DOHH2 (cell line): Measurements from ENCODE around the gene ALK.

ENCODE experiments used
- H3F3A ChIP-seq: fragments of 200-600 bp; sonication (generic), shearing (Covaris generic); 2 replicates; pipeline ENCODE4 v1.6.0; 2016; ENCODE audit warnings: antibody characterized with exemption, mild to moderate bottlenecking; ENCODE audit not compliant: control insufficient read depth, insufficient read depth
- H3K27ac ChIP-seq: fragments of 200-600 bp; sonication (generic); 2 replicates; pipeline ENCODE4 v1.5.1; 2014; ENCODE audit warnings: low read depth, mild to moderate bottlenecking, low read length, moderate library complexity
- H3K27me3 ChIP-seq: fragments of 200-600 bp; sonication (generic); 2 replicates; pipeline ENCODE4 v1.6.1; 2014; ENCODE audit warnings: mild to moderate bottlenecking, low read length, mixed read lengths; ENCODE audit not compliant: control insufficient read depth
- H3K36me3 ChIP-seq: fragments of 200-600 bp; sonication (generic); 2 replicates; pipeline ENCODE4 v1.6.1; 2014; ENCODE audit warnings: mild to moderate bottlenecking, low read length, moderate library complexity, mixed read lengths; ENCODE audit not compliant: control insufficient read depth
- H3K4me1 ChIP-seq: fragments of 200-600 bp; sonication (generic); 2 replicates; pipeline ENCODE4 v1.6.1; 2014; ENCODE audit warnings: mild to moderate bottlenecking, low read length, mixed read lengths; ENCODE audit not compliant: control insufficient read depth
- H3K4me2 ChIP-seq: fragments of 200-600 bp; sonication (generic); 2 replicates; pipeline ENCODE4 v1.6.0; 2014; ENCODE audit warnings: mild to moderate bottlenecking, low read length, moderate library complexity
- H3K4me3 ChIP-seq: fragments of 200-600 bp; sonication (generic); 2 replicates; pipeline ENCODE4 v1.5.1; 2014; ENCODE audit warnings: mild to moderate bottlenecking, low read length, mixed read lengths
- H3K79me2 ChIP-seq: fragments of 200-600 bp; sonication (generic); 2 replicates; pipeline ENCODE4 v1.6.1; 2014; ENCODE audit warnings: mild to moderate bottlenecking, low read length, mixed read lengths; ENCODE audit not compliant: control insufficient read depth
- H3K9me2 ChIP-seq: fragments of 200-600 bp; sonication (generic); replicated peaks from 2 replicates; pipeline ENCODE4 v1.6.1; 2014; ENCODE audit warnings: mild to moderate bottlenecking, low read length, mixed read lengths; ENCODE audit not compliant: control insufficient read depth
- H3K9me3 ChIP-seq: fragments of 200-600 bp; sonication (generic); 2 replicates; pipeline ENCODE4 v1.6.1; 2014; ENCODE audit warnings: antibody characterized with exemption, low read length, mixed read lengths; ENCODE audit not compliant: control insufficient read depth, insufficient read depth
- H4K20me1 ChIP-seq: fragments of 200-600 bp; sonication (generic); 2 replicates; pipeline ENCODE4 v1.6.0; 2014; ENCODE audit warnings: low read depth, mild to moderate bottlenecking, antibody characterized with exemption, low read length, moderate library complexity; ENCODE audit not compliant: control insufficient read depth, insufficient read depth
- EZH2phosphoT487 ChIP-seq: fragments of 200-600 bp; sonication (generic); IDR thresholded peaks from 2 replicates; pipeline ENCODE4 v1.6.1; 2017; ENCODE audit warnings: borderline replicate concordance, mild to moderate bottlenecking, antibody characterized with exemption, low read length, moderate library complexity, mixed read lengths
- TF ChIP-seq, protein P1 (sequence below): fragments of 200-600 bp; sonication (generic); IDR thresholded peaks from one replicate; pipeline ENCODE4 v1.5.1; 2014; ENCODE audit warnings: antibody characterized with exemption, mild to moderate bottlenecking, low read depth, low read length; ENCODE audit not compliant: poor library complexity, severe bottlenecking

The ALK gene

GRCh38 chr2:29643196-29643595 is 278.2 kb downstream of the ALK start:
- no peaks in the 10 kb centered on the region for H3K9me3 ChIP-seq
- TF ChIP-seq, protein P1, sequence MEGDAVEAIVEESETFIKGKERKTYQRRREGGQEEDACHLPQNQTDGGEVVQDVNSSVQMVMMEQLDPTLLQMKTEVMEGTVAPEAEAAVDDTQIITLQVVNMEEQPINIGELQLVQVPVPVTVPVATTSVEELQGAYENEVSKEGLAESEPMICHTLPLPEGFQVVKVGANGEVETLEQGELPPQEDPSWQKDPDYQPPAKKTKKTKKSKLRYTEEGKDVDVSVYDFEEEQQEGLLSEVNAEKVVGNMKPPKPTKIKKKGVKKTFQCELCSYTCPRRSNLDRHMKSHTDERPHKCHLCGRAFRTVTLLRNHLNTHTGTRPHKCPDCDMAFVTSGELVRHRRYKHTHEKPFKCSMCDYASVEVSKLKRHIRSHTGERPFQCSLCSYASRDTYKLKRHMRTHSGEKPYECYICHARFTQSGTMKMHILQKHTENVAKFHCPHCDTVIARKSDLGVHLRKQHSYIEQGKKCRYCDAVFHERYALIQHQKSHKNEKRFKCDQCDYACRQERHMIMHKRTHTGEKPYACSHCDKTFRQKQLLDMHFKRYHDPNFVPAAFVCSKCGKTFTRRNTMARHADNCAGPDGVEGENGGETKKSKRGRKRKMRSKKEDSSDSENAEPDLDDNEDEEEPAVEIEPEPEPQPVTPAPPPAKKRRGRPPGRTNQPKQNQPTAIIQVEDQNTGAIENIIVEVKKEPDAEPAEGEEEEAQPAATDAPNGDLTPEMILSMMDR: no peak
- no peak for TF ChIP-seq EZH2phosphoT487
- H3K9me2 ChIP-seq: no peaks in the 10 kb centered on the region
- H3F3A ChIP-seq: no peaks in the 10 kb centered on the region
- H3K27me3 ChIP-seq: no peaks in the 10 kb centered on the region
- no peaks in the 10 kb centered on the region for H3K79me2 ChIP-seq
- no peak overlapping the region for H3K27ac ChIP-seq
- H3K4me1 ChIP-seq: no peaks in the 10 kb centered on the region
- H3K36me3 ChIP-seq: no peaks in the 10 kb centered on the region
- H3K4me3 ChIP-seq: no peak overlapping the region
- no peak overlapping the region for H3K4me2 ChIP-seq
- H4K20me1 ChIP-seq: no peaks in the 10 kb centered on the region

DNA sequence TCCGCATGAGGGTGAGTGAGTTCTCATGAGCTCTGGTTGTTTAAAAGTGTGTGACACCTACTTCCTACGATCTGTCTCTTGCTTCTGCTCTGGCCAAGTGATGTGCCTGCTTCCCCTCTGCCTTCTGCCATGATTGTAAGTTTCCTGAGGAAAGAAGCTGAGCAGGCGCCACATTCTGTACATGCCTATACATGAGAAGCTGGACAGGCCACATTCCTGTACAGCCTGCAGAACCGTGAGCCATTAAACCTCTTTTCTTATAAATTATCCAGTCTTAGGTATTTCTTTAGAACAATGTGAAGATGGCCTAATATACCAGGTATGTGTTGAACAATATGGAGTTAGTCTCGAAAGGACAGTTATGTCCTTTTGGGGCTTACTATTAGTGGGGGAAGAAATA is 281.0 kb downstream of the ALK start:
- H3K9me2 ChIP-seq: no peaks in the 10 kb centered on the region
- no peaks in the 10 kb centered on the region for H3K36me3 ChIP-seq
- no peaks in the 10 kb centered on the region for H3K27me3 ChIP-seq
- no peaks in the 10 kb centered on the region for H3K4me1 ChIP-seq
- TF ChIP-seq, protein P1: no peak
- TF ChIP-seq EZH2phosphoT487: no peak
- no peaks in the 10 kb centered on the region for H3K9me3 ChIP-seq
- H3K4me3 ChIP-seq: no peak overlapping the region
- H3F3A ChIP-seq: no peaks in the 10 kb centered on the region
- H3K4me2 ChIP-seq: no peak overlapping the region
- H3K79me2 ChIP-seq: no peaks in the 10 kb centered on the region
- H3K27ac ChIP-seq: no peak overlapping the region
- no peaks in the 10 kb centered on the region for H4K20me1 ChIP-seq

DNA sequence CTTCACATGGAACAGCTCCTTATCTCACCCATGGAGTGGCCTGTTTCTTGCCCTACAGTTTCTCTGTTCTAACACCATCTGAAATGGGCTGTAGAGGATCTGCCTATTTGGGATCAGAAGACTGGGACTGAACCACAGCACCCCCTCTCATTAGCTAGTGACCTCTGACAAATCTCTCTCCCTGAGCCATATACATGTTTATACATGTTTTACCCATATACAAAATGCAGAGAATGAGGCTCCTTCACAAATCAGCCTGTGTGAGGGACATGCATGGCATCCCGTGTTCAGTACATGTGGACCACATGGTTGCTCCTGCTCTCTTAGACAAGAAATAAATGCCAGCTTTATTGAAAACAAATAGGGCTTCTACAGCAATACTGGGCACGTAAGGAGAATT is 282.7 kb downstream of the ALK start:
- Histone ChIP-seq H3K4me3 (no peak overlapping the region), H3K4me2 (no peak overlapping the region), H3K9me2 (no peaks in the 10 kb centered on the region), H3K27ac (no peak overlapping the region), H3F3A (no peaks in the 10 kb centered on the region), H3K27me3 (no peaks in the 10 kb centered on the region), H3K36me3 (no peaks in the 10 kb centered on the region), H4K20me1 (no peaks in the 10 kb centered on the region), H3K9me3 (no peaks in the 10 kb centered on the region), H3K79me2 (no peaks in the 10 kb centered on the region), H3K4me1 (no peaks in the 10 kb centered on the region)
- TF ChIP-seq, protein P1: no peak
- TF ChIP-seq EZH2phosphoT487: no peak

DNA sequence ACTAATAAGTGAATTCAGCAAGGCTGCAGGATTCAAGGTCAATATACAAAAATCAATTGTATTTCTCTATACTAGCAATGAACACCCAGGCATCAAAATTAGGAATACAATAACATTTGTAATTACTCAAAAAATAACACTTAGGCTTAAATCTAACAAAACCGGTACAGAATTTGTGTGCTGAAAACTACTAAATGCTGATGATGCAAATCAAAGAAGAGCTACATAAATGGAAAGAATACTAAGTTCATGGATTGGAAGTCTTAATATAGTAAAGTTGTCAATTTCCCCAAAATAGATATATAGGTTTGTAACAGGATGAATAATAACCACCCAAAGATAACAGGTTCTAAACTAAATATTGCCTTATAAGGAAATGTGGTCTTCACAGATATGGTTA is 286.5 kb downstream of the ALK start:
- Histone ChIP-seq H3K9me3 (no peaks in the 10 kb centered on the region), H3K36me3 (no peaks in the 10 kb centered on the region), H3K4me3 (no peak overlapping the region), H4K20me1 (no peaks in the 10 kb centered on the region), H3K4me1 (no peaks in the 10 kb centered on the region), H3K9me2 (no peaks in the 10 kb centered on the region), H3K4me2 (no peak overlapping the region), H3K79me2 (no peaks in the 10 kb centered on the region), H3K27me3 (no peaks in the 10 kb centered on the region), H3F3A (no peaks in the 10 kb centered on the region), H3K27ac (no peak overlapping the region)
- TF ChIP-seq, protein P1: no peak
- TF ChIP-seq EZH2phosphoT487: no peak
